Lower leg skin (tissue), 4 donors: ENCODE data around the gene GIT1. TPM values are rescaled to one million over a fixed set of nuclear protein-coding genes. Genes with fewer than 3 reads are reported as not detected.

Experiments used
- DNase-seq, 2 donors: peaks; one replicate each; pipeline ENCODE4 v3.0.0-alpha.2; 2019; ENCODE audit warnings: low spot score in 2 of 2
- H3K4me3 ChIP-seq: fragments of 200-600 bp; sonication (generic); 2 replicates; pipeline ENCODE4 v1.5.1; 2017; ENCODE audit warnings: mild to moderate bottlenecking, low read depth; ENCODE audit not compliant: poor library complexity, severe bottlenecking
- POLR2A ChIP-seq, 2 donors: fragments of 450-650 bp; IDR thresholded peaks; one replicate each; pipeline ENCODE4 v1.6.1; 2016 to 2017; ENCODE audit warnings: antibody characterized with exemption in 2 of 2, mild to moderate bottlenecking in 1 of 2, moderate library complexity in 1 of 2
- WGBS, 2 donors: methylation state at CpG; one replicate each; pipeline ENCODE4 v1.1.5; 2018; 5-methylcytosine and 5-hydroxymethylcytosine counted together
- intact Hi-C: fragments of 100-400 bp; cut with DNase I; formaldehyde crosslinking; loops from one replicate; pipeline ENCODE4 v1.15.0; 2023; ENCODE audit warnings: low total_unique reads
- total RNA-seq, 4 donors: library from RNA; depleted of rRNA; stranded (reverse); fragments of >200 nt; gene quantifications; one replicate each; pipeline ENCODE4 v1.1.0, GENCODE V29; 2016
- TF ChIP-seq, protein P1 (sequence below), 3 donors: fragments of 450-650 bp; IDR thresholded peaks; one replicate each; pipeline ENCODE4 v1.5.1; 2016; ENCODE audit warnings: antibody characterized with exemption in 3 of 3, mild to moderate bottlenecking in 3 of 3, moderate library complexity in 2 of 3

The GIT1 gene
- total RNA-seq, 4 donors from 2014 or later: 44.0 to 67.1 (median 51.3) TPM

- WGBS, 2 donors: 60 to 71% methylated on average over 9 of the region's 9 CpGs
- DNase-seq: peak in 1 of 2 donors; percentile 11
- intact Hi-C loops: no loop called here
- TF ChIP-seq POLR2A (IDR thresholded peaks at IDR 0.05): no peak
- TF ChIP-seq, protein P1, sequence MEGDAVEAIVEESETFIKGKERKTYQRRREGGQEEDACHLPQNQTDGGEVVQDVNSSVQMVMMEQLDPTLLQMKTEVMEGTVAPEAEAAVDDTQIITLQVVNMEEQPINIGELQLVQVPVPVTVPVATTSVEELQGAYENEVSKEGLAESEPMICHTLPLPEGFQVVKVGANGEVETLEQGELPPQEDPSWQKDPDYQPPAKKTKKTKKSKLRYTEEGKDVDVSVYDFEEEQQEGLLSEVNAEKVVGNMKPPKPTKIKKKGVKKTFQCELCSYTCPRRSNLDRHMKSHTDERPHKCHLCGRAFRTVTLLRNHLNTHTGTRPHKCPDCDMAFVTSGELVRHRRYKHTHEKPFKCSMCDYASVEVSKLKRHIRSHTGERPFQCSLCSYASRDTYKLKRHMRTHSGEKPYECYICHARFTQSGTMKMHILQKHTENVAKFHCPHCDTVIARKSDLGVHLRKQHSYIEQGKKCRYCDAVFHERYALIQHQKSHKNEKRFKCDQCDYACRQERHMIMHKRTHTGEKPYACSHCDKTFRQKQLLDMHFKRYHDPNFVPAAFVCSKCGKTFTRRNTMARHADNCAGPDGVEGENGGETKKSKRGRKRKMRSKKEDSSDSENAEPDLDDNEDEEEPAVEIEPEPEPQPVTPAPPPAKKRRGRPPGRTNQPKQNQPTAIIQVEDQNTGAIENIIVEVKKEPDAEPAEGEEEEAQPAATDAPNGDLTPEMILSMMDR (IDR thresholded peaks at IDR 0.05): no peak
- no peak overlapping the region for H3K4me3 ChIP-seq
These were observed 7.4 kb upstream of the GIT1 start for GRCh38 chr17:29596811-29597210.

DNA sequence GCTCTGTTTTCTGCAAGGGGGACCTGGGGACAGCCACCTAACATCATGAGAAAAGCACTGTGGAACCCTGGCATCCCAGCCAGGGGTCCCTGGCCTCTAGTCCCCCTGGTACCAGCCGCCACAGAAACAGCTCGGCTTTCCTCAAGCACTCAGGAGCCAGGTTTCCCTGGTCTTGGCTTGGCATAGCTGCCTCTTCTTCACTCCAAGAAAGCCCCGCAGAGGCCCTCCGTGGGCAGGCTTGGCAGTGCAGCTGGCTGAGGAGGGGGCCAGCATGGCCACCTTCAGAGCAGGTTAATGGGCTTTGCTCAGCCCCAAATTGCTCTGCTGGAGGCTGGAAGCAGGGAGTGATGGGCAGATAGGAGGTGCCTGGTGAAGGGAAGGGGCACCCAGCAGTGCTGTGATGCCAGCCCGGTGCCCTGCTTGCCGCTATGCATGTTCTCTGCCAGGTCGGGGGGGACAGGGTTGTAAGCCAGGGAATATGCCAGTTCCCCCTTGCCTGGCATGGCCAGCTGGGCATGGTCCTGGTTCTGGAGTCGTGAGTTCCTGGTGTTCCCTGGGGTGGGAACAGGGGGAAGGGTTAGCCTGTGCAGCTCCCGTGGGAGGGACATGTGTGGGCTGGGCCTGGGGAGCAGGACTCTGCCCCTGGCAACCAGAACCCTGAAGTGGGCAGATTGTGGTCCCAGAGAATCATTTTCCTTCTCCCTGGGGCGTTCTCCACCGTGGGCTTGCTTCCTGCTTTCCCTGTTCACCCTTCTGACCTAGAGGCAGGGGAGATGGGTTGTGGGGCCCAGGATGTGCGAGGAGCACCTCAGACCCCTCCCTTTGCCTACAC is 6.7 kb upstream of the GIT1 start:
- peak in 1 of 2 donors; percentile 12 for DNase-seq
- intact Hi-C loops: no loop called here
- TF ChIP-seq, protein P1 (IDR thresholded peaks at IDR 0.05): no peak
- no peak for TF ChIP-seq POLR2A (IDR thresholded peaks at IDR 0.05)
- H3K4me3 ChIP-seq: no peak overlapping the region
- WGBS, 2 donors: 78 to 79% methylated on average over 12 of the region's 12 CpGs

GRCh38 chr17:29595107-29595942 is 5.9 kb upstream of the GIT1 start:
- no peak for TF ChIP-seq POLR2A (IDR thresholded peaks at IDR 0.05)
- TF ChIP-seq, protein P1 (IDR thresholded peaks at IDR 0.05): no peak
- peak in 1 of 2 donors; percentile 12 for DNase-seq
- intact Hi-C loops: no loop called here
- 72 to 80% methylated on average over 7 of the region's 7 CpGs for WGBS, 2 donors
- H3K4me3 ChIP-seq: no peak overlapping the region

- H3K4me3 ChIP-seq: no peak overlapping the region
- 83 to 89% methylated on average over 11 of the region's 11 CpGs for WGBS, 2 donors
- peak in 1 of 2 donors; percentile 12 for DNase-seq
- intact Hi-C loops: no loop called here
- TF ChIP-seq POLR2A (IDR thresholded peaks at IDR 0.05): no peak
- TF ChIP-seq, protein P1 (IDR thresholded peaks at IDR 0.05): no peak
These were observed 5.2 kb upstream of the GIT1 start for GRCh38 chr17:29594519-29595090.

DNA sequence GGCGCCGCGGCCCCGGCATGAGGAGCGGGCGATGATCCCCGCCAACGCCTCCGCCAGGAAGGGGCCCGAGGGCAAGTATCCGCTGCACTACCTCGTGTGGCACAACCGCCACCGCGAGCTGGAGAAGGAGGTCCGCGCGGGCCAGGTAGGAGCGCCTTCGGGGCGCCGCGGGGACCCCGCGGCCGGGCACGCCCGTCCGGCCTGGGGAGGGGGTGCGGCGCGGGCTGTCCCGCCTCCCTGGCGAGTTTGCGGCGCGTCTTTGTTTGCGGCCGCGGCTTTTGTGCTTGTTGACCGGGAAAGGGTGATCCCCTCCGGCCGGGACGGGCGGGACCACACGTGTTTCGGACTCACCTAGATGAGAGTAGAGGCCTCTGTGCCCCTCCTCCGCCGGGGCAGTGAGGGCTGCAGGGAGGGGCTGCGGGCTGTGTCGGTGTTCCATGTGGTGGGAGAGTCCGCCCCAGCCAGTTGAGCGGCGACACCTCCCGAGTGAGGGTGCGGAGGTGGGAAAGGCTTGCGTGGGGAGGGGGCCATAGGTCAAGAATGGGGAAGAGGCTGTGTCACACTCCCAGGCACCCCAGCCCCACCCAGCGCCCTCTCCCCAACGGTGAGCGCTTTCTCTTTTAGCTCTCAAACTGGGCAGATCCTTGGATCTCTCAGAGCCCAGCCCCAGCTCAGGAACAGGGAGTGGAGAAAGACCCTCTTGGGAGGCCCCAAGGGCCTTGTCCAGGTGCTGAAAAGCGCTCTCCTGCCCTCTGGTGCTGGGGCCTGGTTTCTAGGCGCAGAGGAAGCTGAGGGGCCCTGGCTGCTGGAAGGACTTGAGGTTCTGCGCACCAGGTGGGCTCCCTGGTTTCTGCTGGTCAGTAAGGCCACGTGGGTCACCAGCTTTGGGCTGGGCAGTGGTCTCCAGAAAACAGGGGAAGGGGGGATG is 4.4 kb upstream of the GIT1 start:
- 13 to 26% methylated on average over 18 to 28 of the region's 64 CpGs for WGBS, 2 donors
- peak in 1 of 2 donors; percentile 18 for DNase-seq
- peak overlapping the region; percentile 51 for H3K4me3 ChIP-seq
- intact Hi-C loops: no loop called here
- TF ChIP-seq, protein P1 (IDR thresholded peaks at IDR 0.05): no peak
- no peak for TF ChIP-seq POLR2A (IDR thresholded peaks at IDR 0.05)
